ENCODE data around the gene HCAR2.
"Not testable (repeated sequence)": the region's sequence is repeated elsewhere in the genome, so short reads cannot be mapped to it uniquely, and the experiment has no call there.

HCAR2 gene

GRCh38 chr12:122665349-122665748 lies 37.8 kb downstream of the HCAR2 start:
- DNase-seq (ENCODE audit: low read depth in 2 of 2): no peak

GRCh38 chr12:122661938-122662337 lies 41.2 kb downstream of the HCAR2 start:
- no peak for DNase-seq (ENCODE audit: low read depth in 2 of 2)

- DNase-seq (ENCODE audit: low read depth in 2 of 2): no peak
Observed at GRCh38 chr12:122661246-122661645, 41.9 kb downstream of the HCAR2 start.

GRCh38 chr12:122659579-122659978 lies 43.6 kb downstream of the HCAR2 start:
- no peak for DNase-seq (ENCODE audit: low read depth in 2 of 2)

DNA sequence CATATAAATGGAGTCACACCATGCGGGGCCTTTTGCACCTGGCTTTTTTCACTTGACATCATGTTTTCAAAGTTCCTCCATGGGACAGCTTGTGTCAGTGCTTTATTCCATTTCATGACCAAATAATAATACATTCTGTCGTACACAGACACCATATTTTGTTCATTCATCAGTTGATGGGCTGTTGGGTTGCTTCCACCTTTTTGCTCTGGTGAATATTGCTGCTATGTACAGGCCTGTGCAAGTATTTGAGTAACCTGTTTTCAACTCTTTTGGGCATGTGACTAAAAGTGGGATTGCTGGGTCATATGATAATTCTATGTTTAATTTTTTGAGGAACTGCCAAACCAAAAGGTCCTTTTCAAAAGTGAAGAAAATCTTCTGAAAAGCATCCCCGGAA lies 46.9 kb downstream of the HCAR2 start:
- no peak for DNase-seq (ENCODE audit: low read depth in 2 of 2)

DNA sequence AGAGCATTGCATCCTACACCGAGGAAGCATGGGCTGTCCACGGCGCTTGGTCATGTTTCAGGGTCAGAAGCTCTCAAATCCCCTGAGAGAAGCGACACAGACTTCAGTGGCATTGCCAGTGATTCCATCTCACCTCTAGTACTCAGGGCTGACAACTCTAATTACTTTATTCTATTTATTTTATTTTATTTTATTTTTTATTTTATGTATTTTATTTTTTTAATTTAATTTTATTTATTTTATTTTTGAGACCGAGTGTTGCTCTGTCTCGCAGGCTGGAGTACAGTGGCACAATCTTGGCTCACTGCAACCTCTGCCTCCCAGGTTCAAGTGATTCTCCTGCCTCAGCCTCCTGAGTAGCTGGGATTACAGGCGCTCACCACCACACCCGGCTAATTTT lies 49.9 kb downstream of the HCAR2 start:
- not testable (repeated sequence) for DNase-seq (ENCODE audit: low read depth in 2 of 2)

DNA sequence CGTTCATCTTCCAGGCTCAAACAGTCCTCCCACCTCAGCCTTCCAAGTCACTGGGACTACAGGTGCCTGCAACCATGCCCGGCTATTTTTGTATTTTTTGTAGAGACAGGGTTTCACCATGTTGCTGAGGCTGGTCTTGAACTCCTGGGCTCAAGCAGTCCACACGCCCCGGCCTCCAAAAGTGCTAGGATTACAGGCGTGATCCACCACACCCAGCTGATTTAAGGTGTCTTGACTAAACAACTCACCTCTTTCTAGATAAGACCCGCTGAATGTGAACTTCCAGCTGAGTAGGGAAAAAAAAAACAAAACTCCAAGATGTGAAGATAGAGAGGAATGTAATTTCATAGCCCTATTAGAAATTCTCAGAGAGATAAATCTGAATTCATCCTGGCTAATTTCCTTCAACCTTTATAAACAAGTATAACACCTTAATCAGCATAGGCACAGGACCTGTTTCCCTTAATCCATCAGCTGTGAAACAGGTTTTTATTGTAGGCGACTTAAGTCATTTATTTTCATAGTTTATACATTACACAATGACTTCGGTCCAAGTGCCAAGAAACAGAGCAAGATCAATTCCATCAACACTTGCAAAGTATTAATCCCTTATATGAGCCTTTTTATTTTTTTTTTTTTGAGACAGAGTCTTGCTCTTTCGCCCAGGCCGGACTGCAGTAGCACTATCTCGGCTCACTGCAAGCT lies 51.5 kb downstream of the HCAR2 start:
- no peak for DNase-seq (ENCODE audit: low read depth in 2 of 2)
